ENCODE measurements around the gene AXDND1. TPM values are rescaled to one million over a fixed set of nuclear protein-coding genes. Genes with fewer than 3 reads are reported as not detected.

The AXDND1 gene
- total and polyA plus RNA-seq, 2 of the 8 experiments (the other 6 are each of a cell fraction or from before 2014, with no cell fraction given): 0.61 TPM; not detected in 1

DNA sequence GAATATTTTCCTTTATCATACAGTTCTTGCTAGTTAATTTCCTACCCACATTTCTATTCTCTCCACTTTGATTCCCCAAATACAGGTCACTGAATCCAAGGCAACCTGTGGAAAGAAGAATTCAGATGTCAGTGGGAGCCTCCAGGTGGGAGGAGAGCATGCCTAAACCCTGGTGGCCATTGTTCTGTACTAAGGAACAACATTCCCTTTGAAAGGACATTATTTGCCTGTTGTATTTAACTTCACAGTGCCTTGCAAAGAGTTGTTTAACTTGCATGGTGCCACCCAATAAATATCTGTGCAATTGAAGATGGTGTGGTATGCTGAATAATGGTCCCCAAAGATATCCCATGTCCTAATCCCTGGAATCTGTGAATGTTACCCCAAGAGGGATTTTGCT lies 188.7 kb downstream of the AXDND1 start:
- Histone ChIP-seq H3K4me1 (replicated peaks in 1 of 4; ENCODE audit: control insufficient read depth in 3 of 4, insufficient read depth in 4 of 4, low read length in 3 of 4) (no peaks in the 10 kb centered on the region), H2AK5ac (ENCODE audit: low read depth, low read length) (no peak overlapping the region), H3K23me2 (ENCODE audit: low read depth, low read length) (no peaks in the 10 kb centered on the region), H3K9me3 (ENCODE audit: insufficient read depth in 2 of 2, low read depth in 1 of 2, low read length in 1 of 2) (no peaks in the 10 kb centered on the region; a peak in 1 of 4 replicates), H3K4me2 (ENCODE audit: insufficient read depth in 1 of 2, low read depth in 2 of 2, low read length in 2 of 2) (no peak overlapping the region), H3K56ac (replicated peaks; ENCODE audit: insufficient read length, low read depth, low read length) (no peak overlapping the region), H3K4me3 (ENCODE audit: extremely low read depth in 1 of 4, insufficient read depth in 2 of 4, low read depth in 3 of 4, low read length in 4 of 4) (no peak overlapping the region), H2BK20ac (ENCODE audit: low read length) (no peak overlapping the region), H2BK5ac (ENCODE audit: low read depth, low read length) (no peak overlapping the region), H3K27ac (ENCODE audit: low read depth, low read length) (no peak overlapping the region), H3K27me3 (replicated peaks in 1 of 4; ENCODE audit: control insufficient read depth in 3 of 4, extremely low read depth in 1 of 4, insufficient read depth in 3 of 4, low read length in 3 of 4) (no peaks in the 10 kb centered on the region; a peak in 1 of 7 replicates), H3K23ac (ENCODE audit: insufficient read length) (no peak overlapping the region), H2BK15ac (ENCODE audit: low read length) (peak overlapping the region; percentile 76; the same call in 1 of the 2 replicates), H2BK12ac (ENCODE audit: low read depth, low read length) (no peak overlapping the region), H4K20me1 (replicated peaks in 1 of 2; ENCODE audit: control insufficient read depth in 1 of 2, insufficient read depth in 2 of 2, low read length in 2 of 2) (no peaks in the 10 kb centered on the region), H3K18ac (ENCODE audit: extremely low read depth, low read length) (no peak overlapping the region), H4K91ac (replicated peaks; ENCODE audit: insufficient read length, low read length) (no peak overlapping the region), H3K9ac (replicated peaks in 1 of 4; ENCODE audit: extremely low read depth in 1 of 4, low read depth in 3 of 4, low read length in 3 of 4) (no peak overlapping the region), H3K79me2 (ENCODE audit: control insufficient read depth in 1 of 2, insufficient read depth in 2 of 2, low read length in 2 of 2) (no peaks in the 10 kb centered on the region), H3K79me1 (ENCODE audit: low read depth, low read length) (no peaks in the 10 kb centered on the region), H3K36me3 (ENCODE audit: control insufficient read depth in 2 of 4, insufficient read depth in 4 of 4, low read length in 3 of 4) (no peaks in the 10 kb centered on the region), H2AFZ (ENCODE audit: low read length) (no peak overlapping the region), H4K5ac (ENCODE audit: insufficient read length, low read depth, low read length) (no peak overlapping the region), H3K4ac (replicated peaks; ENCODE audit: insufficient read length, low read depth, low read length) (no peak overlapping the region), H4K8ac (ENCODE audit: extremely low read depth, insufficient read depth, low read length) (no peak overlapping the region), H3K14ac (ENCODE audit: insufficient read length) (no peak overlapping the region), H2BK120ac (replicated peaks; ENCODE audit: low read depth, low read length) (no peak overlapping the region)
- TF ChIP-seq ATF2 (IDR thresholded peaks at IDR 0.05; ENCODE audit: low read length): no peak
- TF ChIP-seq CBX5 (IDR thresholded peaks at IDR 0.05; ENCODE audit: low read depth, low read length): no peak
- TF ChIP-seq E2F6 (IDR thresholded peaks at IDR 0.05): no peak
- TF ChIP-seq RBBP5 (IDR thresholded peaks at IDR 0.05; ENCODE audit: borderline replicate concordance, low read depth, low read length): no peak
- CTCF ChIA-PET (ENCODE audit: partially characterized antibody): no interaction called here
- POLR2A ChIA-PET (ENCODE audit: partially characterized antibody): no interaction called here
- DNase-seq (ENCODE audit: low read depth in 1 of 2, low spot score in 2 of 2): no peak
- FAIRE-seq: no peak
